DMS153 treated with DMSO at 0.1 percent for 48 hours (cell line): ENCODE results near the gene TANGO2.
A peak's percentile ranks its signal among the peaks of the same experiment; 100 is the strongest.

Experiments used
- DNase-seq: peaks from one replicate; lab custom pipeline; 2025; ENCODE audit not compliant: unreplicated experiment; lab: John Stamatoyannopoulos, UW

TANGO2 gene, protein sequence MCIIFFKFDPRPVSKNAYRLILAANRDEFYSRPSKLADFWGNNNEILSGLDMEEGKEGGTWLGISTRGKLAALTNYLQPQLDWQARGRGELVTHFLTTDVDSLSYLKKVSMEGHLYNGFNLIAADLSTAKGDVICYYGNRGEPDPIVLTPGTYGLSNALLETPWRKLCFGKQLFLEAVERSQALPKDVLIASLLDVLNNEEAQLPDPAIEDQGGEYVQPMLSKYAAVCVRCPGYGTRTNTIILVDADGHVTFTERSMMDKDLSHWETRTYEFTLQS

GRCh38 chr22:20020533-20021195 lies at the start of gene TANGO2:
Gene TANGO2, plus strand, starts transcription at chr22:20021110. Its CDS starts 15,689 bp downstream, at chr22:20036799.
- DNase-seq, result peak; percentile 87

DNA sequence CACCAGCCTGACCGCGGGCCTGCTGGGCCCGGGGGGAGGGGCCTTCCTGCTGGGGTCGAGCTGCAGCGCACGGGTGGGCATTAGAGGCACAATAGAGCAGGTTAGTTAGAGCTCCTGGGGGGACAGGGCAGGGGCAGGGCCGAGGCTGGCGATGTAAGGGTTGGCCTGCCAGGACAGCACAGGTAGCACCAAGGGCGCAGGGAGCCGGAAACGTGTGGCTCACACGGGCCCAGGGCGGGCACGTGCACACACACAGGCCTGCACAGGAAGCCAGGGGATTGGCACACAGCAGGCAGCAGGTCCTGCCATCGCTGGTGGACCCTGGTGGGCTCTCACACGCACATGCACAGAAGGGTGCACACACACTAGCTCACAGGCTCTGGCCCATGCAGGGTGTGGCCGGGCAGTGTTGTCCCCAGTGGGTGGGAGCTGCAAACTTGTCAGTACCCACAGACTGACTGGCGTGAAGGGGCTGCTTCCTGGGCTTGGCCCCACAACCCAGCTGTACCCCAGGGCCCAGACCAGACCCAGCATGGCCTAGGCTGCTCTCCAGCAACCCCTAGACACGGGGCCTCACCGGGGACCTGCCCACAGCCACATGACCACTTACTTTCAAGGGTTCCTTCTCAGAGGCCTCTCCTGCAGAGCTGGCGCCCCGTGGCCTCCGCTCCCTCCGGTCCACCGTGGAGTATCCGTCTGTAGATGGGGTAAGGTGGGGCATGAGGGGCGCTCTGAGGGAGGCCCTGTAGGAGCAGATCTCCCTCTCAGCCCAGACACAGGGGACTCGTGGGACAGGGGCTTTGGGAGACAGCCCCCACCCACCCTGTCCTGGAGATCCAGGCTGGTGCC lies 49.4 kb upstream of the TANGO2 start:
- no peak for DNase-seq

GRCh38 chr22:19972251-19972650 lies 48.7 kb upstream of the TANGO2 start:
- no peak for DNase-seq

- DNase-seq, result no peak
Measured at GRCh38 chr22:19972652-19973550, 48.0 kb upstream of the TANGO2 start.

GRCh38 chr22:19973551-19974267 lies 47.2 kb upstream of the TANGO2 start:
- no peak for DNase-seq

DNA sequence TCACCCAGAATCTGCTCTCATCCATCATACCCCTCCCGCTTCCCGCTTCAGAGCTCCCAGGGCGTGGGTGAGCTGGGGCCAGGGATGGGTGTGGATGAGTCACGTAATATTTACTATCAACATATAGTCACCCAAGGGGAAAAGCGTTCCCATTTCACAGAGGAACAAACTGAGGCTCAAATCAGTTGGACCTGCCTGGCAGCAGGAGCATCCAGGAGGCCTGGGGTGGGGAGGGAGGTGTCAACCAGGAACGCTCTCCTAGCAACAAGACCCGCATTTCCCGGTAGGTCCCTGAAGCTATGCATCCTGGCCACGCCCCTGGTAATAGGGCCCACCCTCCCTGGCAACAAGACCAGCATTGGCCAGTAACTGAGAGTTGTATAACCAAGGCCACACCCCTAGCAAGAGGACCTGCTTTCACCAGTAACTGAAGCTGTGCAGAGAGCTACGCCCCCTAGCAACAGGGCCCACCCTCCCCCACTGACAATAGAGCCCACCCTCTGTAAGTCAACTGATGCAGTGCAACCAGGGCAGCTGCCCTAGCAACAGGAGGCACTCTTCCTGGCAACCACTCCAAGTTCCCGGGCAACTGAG lies 46.5 kb upstream of the TANGO2 start:
- DNase-seq, result peak; percentile 43

GRCh38 chr22:19974935-19975706 lies 45.8 kb upstream of the TANGO2 start:
- no peak for DNase-seq

GRCh38 chr22:19975707-19976035 lies 45.2 kb upstream of the TANGO2 start:
- DNase-seq, result no peak

GRCh38 chr22:19976671-19977070 lies 44.2 kb upstream of the TANGO2 start:
- DNase-seq, result no peak

GRCh38 chr22:19977296-19978243 lies 43.3 kb upstream of the TANGO2 start:
- DNase-seq, result no peak

DNA sequence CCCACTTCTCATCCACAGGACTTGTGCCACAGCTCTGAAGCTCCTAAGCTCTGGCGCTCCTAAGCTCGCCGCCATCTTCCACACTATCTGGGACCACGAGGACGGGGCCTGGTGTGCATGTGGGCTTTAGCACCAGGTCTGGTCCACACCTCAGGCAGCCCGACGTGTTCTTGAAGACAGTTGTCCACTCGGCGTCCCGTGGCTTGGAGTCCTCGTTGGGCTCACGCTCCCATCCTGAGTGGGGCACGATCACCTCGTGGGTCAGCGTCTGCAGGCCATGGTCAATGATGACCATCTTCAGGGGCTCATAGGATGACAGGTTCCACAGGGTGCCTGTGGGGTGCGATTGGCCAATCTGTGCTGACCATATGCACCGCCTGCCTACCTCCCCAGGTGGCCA lies 42.2 kb upstream of the TANGO2 start:
- DNase-seq, result no peak

DNA sequence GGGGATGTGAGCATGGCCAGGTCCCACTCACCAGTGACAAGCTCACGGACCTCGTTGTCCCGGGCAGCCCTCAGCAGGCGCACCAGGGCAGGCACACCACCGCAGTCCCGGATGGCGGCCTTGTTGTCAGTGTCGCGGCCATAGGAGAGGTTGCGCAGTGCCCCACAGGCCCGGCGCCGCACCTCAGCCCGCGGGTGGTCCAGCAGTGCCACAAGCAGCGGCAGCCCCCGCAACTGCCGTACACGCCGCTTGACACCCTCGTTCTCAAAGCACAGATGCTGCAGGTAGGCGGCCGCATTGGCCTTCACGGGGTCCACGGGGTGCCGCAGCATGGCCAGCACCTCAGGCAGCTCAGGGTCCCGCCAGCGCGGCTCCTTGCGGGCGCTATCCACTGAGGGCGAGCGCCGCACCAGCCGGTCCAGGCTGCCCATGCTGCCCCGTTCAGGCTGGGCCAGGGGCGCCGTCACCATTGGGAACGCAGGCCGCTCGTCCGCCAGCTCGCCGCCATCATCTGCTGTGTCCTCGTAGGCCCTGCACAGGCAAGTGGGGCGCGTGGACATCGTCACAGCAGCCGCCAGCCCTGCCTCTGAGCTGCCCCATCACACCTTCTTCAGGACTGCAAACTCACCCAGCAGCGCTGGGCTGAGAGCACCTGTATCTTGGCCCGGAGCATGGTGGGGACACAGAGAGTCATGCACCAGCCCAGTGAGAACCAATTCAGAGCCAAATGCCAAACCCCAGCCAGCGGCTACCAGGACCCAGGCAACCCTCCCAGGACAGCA lies 41.0 kb upstream of the TANGO2 start:
- no peak for DNase-seq

DNA sequence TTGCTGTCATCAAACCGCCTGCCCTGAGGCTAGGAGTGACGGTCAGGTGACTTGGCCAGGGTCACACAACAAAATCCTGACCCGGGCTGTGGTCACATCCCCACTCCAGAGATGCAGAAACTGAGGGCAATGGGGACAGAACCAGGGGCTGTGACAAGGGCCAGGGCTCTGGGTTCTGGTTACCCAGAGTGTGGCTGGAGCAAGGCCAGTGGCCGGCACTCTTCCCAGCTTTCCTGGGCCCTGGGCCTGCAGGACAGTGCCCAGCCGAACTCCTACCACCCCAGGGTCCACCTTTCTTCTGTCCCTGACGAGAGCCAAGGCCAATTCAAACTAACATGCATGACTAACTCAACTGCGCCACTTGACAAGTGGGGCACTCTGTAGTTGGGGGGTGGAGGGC lies 40.1 kb upstream of the TANGO2 start:
- no peak for DNase-seq

GRCh38 chr22:19981171-19981960 lies 39.5 kb upstream of the TANGO2 start:
- no peak for DNase-seq

GRCh38 chr22:19981961-19982920 lies 38.7 kb upstream of the TANGO2 start:
- no peak for DNase-seq
